H7 (cell line): ENCODE results near the gene TNNT1. TPM values are rescaled to one million over a fixed set of nuclear protein-coding genes. Genes with fewer than 3 reads are reported as not detected.
A peak's percentile ranks its signal among the peaks of the same experiment; 100 is the strongest.

Source experiments
- DNase-seq: peaks from one replicate; pipeline ENCODE4 v3.0.0; 2012
- H3K27me3 ChIP-seq: 2 replicates; pipeline ENCODE4 v1.6.0; 2011; ENCODE audit warnings: mild to moderate bottlenecking, low read length; ENCODE audit not compliant: control insufficient read depth, insufficient read depth
- H3K36me3 ChIP-seq: replicated peaks from 2 replicates; pipeline ENCODE4 v1.5.1; 2011; ENCODE audit warnings: low read length; ENCODE audit not compliant: control insufficient read depth, insufficient read depth
- H3K4me3 ChIP-seq: 2 replicates; pipeline ENCODE4 v1.5.1; 2011; ENCODE audit warnings: low read depth, mild to moderate bottlenecking, control low read depth, low read length, moderate library complexity; ENCODE audit not compliant: insufficient read depth
- total RNA-seq: library from RNA; depleted of rRNA; stranded (reverse); fragments of >200 nt; shearing (Covaris generic); gene quantifications from 2 replicates; pipeline ENCODE4 v1.2.3, GENCODE V29; 2014

TNNT1 gene
- total RNA-seq, 1 experiment from 2014 or later = 33.8 TPM

DNA sequence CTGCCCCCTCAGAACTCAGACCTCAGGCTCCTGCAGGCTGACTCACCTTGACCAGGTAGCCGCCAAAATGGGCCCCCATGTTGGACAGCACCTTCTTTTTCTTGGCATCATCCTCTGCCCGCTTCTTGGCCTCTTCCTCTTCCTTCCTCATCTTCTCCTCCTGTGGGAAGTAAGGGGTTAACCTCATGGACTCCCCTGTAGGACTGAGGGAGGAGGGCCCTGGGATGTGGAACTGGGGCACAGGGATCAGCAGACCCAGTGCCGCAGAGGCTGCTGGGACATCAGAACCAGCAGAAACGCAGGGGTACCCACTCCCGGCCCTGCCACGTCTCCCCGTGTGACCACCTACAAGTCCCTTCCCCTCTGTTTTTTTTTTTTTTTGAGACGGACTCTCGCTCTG lies 11.1 kb downstream of the TNNT1 start:
- Histone ChIP-seq H3K36me3 (peaks cover 1% of the 10 kb centered on the region), H3K4me3 (no peak overlapping the region), H3K27me3 (peaks cover 5% of the 10 kb centered on the region; the same call in 1 of the 2 replicates)
- peak; percentile 70 for DNase-seq

DNA sequence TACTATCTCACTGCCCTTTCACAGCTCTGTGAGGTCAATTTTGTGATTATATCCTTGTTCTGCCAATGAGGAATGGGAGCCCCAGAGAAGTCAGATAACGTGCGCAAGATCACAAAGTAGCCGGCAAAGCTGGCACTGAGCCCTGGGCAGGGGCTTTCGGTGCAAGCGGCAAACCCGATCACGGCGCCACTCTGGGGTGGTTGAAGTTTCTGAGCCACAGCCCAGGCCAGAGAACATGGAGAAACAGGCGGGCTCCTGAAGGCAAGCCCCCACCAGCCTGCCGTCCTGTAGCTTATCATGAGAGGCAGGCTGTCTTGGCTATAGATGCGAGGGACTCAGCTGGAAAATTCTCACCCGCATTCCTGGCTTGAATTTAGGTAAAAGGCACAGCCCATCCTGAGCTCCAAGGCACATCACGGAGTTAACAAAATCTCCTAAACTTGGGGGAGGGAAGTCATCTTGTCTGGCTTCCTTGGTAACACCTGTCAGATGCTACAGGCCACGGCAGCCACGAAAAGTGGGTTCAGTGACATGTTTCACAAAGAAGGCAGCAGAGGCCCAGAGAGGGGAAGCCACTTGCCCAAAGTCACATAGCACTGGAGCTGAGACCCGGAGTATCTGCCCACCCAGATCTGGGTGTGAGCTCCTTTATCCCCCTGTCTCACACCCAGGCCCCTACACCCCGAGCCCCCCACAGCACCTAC lies 12.5 kb downstream of the TNNT1 start:
- Histone ChIP-seq H3K4me3 (no peak overlapping the region), H3K36me3 (peaks cover 1% of the 10 kb centered on the region), H3K27me3 (peaks cover under 1% of the 10 kb centered on the region; the same call in 1 of the 2 replicates)
- no peak for DNase-seq

DNA sequence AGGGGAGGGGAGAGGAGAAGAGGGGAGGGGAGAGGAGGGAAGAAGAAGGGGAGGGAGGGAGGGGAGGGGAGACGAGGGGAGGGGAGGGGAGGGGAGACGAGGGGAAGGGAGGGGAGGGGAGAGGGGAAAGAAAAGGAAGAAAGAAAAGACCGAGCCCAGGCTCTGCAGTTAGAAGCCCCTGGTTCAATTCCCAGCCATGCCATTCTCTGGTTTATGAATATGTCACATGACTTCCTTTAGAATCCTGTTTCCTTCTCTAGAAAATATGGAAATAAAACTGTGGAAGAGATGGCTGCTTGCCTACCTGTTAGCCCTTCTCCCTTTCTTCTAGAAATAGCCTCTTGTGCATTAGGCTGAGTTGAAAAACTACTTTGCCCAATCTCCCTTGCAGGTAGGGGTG lies 14.3 kb downstream of the TNNT1 start:
- H3K36me3 ChIP-seq = peaks cover 1% of the 10 kb centered on the region
- no peak overlapping the region for H3K4me3 ChIP-seq
- no peak for DNase-seq
- no peaks in the 10 kb centered on the region for H3K27me3 ChIP-seq

DNA sequence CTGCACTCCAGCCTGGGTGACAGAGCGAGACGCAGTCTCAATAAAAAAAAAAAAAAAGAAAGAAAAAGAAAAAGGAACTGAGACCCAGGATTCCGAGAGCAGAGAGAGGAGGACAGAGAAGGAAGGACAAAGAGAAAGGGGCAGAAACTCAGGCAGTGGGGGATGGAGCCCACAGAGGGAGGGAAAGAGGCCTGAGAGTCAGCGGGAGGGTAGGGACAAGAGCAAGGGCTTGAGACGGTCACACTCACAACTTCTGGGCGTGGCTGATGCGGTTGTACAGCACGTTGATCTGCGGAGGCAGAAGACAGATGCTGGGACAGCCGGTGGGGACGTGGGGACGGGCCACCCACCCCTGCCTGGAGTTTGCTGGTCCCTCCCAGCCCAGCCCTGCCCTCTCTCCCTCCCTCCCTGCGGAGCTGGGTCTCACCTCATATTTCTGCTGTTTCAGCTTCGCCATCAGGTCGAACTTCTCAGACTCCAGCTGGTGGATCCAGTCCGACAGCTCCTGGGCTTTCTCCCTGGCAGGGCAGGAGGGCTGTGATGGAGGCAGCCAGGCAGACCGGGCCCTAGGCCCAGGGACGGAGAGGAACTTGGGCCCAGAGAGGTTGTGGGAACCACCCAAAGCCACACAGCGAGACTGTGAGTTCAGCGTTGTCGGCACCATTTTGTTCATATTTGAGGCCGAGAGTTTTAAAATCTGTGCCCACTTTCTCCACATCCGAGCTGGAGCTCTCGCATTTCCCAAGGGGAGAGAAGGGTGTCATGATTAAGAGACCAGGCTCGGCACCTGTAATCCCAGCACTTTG lies 15.2 kb downstream of the TNNT1 start:
- Histone ChIP-seq H3K36me3 (peaks cover 1% of the 10 kb centered on the region), H3K27me3 (no peaks in the 10 kb centered on the region), H3K4me3 (peak overlapping the region; percentile 17; the same call in 1 of the 2 replicates)
- DNase-seq = peak; percentile 47

DNA sequence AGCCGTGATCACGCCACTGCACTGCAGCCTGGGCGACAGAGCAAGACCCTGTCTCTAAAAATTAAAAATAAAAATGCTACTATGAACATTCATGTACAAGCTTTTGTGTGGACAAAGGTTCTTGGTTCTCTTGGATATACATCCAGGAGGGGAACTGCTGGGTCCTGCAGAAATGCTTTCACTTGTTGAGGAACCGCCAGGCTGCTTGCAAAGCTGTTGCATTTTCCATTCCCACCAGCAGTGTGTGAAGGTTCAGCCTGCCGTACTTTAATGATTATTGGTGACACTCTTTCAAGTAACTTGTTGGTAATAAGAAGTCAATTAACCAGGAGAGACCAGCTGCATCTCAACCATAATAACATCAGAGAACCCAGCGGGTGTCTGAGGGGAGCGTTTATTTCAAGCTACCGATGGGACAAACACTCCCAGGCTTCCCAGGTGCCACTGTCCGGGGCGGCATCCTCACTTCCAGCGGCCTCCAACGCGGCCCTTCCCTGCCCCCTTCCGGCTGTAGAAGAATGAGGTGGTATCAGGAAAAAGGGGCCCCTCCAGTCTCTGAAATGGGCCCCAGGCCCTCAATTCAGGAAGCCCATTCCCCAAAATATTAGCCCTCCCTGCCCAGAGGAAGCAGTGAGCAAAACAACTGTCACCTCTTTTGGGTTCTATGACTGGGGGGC lies 16.4 kb downstream of the TNNT1 start:
- H3K4me3 ChIP-seq = no peak overlapping the region
- H3K27me3 ChIP-seq = no peaks in the 10 kb centered on the region
- DNase-seq = peak; percentile 65
- no peaks in the 10 kb centered on the region; the same call in 1 of the 2 replicates for H3K36me3 ChIP-seq

DNA sequence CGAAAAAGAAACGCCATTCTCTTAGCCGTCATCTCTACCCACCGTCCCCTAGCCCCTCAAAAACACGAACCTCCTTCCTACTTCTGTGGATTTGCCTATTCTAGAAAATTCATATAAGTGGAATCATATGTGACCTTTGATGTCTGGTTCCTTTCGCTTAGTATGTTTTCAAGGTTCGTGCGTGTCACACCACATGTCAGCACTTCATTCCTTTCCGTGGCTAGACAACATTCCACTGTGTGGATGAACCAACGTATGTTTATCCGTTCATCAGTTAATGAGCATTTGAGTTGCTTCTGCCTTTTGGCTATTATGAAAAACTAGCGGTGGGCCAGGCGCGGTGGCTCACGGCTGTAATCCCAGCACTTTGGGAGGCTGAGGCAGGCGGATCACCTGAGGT lies 17.6 kb downstream of the TNNT1 start:
- Histone ChIP-seq H3K4me3 (no peak overlapping the region), H3K27me3 (no peaks in the 10 kb centered on the region), H3K36me3 (no peaks in the 10 kb centered on the region; the same call in 1 of the 2 replicates)
- DNase-seq = no peak

DNA sequence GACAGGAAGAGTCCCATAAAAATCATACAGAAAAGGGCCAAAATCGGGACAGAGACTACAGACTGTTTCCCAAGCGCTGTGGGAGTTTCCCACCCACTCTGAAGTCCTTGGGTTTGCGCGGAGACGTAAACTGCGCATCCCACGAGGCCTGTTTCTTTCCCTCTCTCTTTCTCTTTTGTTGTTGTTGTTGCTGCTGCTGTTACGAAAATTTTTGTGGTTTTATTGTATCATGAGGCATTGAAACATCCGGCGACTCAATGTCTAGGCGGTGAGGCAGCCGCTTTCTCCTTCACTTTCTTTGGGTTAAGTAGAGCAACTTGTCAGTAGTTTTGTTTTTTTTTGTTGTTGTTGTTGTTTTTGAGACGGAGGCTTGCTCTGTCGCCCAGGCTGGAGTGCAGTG lies 30.0 kb downstream of the TNNT1 start:
- peak overlapping the region; percentile 63 for H3K4me3 ChIP-seq
- DNase-seq = no peak
- H3K36me3 ChIP-seq = no peaks in the 10 kb centered on the region
- H3K27me3 ChIP-seq = no peaks in the 10 kb centered on the region; the same call in 1 of the 2 replicates

DNA sequence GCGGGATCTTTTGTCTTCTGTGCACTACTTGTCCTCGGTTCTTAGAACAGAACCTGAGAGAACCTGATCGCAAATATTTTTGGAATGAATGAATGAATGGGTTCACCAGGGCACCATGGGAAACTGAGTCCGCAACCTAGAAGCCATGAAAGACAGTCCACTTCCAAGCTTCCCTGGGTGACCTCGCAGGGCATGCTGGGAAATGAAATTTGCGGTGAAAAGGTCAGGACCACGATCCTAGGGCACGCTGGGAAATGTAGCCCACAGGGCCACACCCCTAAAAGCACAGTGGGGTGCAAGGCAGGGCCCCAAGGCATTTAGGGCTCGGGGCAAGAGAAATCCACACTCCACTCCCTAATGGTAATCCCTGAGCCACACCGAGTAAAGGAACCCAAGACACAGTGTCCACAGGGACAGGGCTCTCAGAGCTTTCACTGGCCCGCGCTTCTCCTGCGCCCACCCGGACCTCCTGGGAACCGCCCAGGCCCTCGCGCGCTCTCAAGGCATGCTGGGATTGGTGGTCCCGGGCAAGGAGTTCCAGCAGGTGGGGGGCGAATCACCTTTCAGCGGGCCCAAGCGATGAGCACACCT lies 30.5 kb downstream of the TNNT1 start:
- Histone ChIP-seq H3K4me3 (peak overlapping the region; percentile 63), H3K27me3 (no peaks in the 10 kb centered on the region; the same call in 1 of the 2 replicates)
- peak; percentile 90 for DNase-seq

DNA sequence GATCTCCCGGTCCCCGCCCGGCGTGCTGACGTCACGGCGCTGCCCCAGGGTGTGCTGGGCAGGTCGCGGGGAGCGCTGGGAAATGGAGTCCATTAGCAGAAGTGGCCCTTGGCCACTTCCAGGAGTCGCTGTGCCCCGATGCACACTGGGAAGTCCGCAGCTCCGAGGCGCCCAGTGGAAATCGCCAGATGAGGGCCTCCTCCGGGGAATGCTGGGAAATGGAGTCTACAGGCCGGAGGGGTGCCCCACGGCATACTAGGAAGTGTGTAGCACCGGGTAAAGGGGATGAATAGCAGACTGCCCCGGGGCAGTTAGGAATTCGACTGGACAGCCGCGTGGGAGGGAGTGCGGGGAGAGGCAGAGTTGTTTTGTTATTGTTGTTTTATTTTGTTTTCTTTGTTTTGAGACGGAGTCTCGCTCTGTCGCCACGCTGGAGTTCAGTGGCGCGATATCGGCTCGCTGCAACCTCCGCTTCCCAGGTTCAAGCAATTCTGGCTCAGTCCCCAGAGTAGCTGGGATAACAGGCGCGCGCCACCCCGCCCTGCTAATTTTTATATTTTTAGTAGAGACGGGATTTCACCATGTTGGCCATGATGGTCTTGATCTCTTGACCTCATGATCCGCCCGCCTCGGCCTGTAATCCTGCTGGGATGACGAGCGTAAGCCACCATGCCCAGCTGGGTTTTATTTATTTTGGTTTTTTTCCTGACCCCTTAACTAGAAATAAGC lies 31.2 kb downstream of the TNNT1 start:
- Histone ChIP-seq H3K4me3 (peak overlapping the region; percentile 63), H3K27me3 (no peaks in the 10 kb centered on the region; the same call in 1 of the 2 replicates), H3K36me3 (no peaks in the 10 kb centered on the region)
- DNase-seq = peak; percentile 99

More for the DNA sequence above, 30.5 kb downstream of the TNNT1 start:
- no peaks in the 10 kb centered on the region for H3K36me3 ChIP-seq

DNA sequence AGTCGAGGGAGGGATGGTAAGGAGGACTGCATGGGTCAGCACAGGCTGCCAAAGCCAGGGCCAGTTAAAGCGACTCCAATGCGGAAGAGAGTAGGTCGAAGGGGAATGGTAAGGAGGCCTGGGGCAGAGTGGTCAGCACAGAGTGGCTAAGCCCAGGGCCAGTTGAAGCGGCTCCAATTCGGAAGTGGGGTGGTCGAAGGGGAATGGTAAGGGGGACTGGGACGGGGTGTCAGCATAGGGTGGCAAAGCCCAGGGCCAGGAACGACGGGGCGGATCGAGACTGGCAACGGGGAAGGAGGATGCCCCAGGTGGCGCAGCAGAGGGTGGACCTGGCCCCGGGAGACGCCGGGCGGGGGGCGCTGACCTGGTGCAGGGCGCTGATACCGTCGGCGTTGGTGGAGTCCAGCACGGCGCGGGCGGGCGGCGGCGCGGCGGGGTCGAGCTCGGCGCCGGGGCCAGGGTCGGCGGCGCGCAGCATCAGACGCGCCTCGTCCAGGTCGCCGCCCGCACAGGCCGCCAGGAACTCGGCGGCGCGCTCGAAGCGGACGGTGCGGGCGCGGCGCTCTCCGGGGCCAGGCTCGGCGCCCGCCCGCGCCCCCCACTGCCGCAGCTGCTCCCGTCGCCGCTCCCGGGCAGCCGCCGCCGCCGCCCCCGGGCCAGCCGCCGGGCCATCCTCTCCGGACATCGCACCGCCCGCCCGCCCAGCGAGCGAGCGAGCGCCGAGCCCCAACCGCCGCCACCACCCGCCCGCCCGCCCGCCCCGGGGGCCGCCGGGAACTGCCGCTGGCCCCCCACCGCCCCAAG lies 31.9 kb downstream of the TNNT1 start, which contains the start of gene PPP1R12C:
Gene PPP1R12C (minus strand): TSS at position 779 of the 804 bp plus-strand sequence. CDS start 94 bp downstream, at position 685.
- peak; percentile 67 for DNase-seq
- no peaks in the 10 kb centered on the region for H3K36me3 ChIP-seq
- no peaks in the 10 kb centered on the region; the same call in 1 of the 2 replicates for H3K27me3 ChIP-seq
- peak within 1 kb of the TSS; percentile 79 for H3K4me3 ChIP-seq

DNA sequence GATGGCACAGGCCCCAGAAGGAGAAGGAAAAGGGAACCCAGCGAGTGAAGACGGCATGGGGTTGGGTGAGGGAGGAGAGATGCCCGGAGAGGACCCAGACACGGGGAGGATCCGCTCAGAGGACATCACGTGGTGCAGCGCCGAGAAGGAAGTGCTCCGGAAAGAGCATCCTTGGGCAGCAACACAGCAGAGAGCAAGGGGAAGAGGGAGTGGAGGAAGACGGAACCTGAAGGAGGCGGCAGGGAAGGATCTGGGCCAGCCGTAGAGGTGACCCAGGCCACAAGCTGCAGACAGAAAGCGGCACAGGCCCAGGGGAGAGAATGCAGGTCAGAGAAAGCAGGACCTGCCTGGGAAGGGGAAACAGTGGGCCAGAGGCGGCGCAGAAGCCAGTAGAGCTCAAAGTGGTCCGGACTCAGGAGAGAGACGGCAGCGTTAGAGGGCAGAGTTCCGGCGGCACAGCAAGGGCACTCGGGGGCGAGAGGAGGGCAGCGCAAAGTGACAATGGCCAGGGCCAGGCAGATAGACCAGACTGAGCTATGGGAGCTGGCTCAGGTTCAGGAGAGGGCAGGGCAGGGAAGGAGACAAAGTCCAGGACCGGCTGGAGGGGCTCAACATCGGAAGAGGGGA lies 32.7 kb downstream of the TNNT1 start:
- Histone ChIP-seq H3K27me3 (no peaks in the 10 kb centered on the region; the same call in 1 of the 2 replicates), H3K36me3 (no peaks in the 10 kb centered on the region), H3K4me3 (peak overlapping the region; percentile 79)
- DNase-seq = peak; percentile 81

DNA sequence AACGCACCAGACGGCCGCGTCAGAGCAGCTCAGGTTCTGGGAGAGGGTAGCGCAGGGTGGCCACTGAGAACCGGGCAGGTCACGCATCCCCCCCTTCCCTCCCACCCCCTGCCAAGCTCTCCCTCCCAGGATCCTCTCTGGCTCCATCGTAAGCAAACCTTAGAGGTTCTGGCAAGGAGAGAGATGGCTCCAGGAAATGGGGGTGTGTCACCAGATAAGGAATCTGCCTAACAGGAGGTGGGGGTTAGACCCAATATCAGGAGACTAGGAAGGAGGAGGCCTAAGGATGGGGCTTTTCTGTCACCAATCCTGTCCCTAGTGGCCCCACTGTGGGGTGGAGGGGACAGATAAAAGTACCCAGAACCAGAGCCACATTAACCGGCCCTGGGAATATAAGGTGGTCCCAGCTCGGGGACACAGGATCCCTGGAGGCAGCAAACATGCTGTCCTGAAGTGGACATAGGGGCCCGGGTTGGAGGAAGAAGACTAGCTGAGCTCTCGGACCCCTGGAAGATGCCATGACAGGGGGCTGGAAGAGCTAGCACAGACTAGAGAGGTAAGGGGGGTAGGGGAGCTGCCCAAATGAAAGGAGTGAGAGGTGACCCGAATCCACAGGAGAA lies 33.5 kb downstream of the TNNT1 start:
- Histone ChIP-seq H3K4me3 (no peak overlapping the region), H3K27me3 (no peaks in the 10 kb centered on the region; the same call in 1 of the 2 replicates), H3K36me3 (no peaks in the 10 kb centered on the region)
- peak; percentile 51 for DNase-seq
